ENCODE results near the gene TSBP1. TPM values are rescaled to one million over a fixed set of nuclear protein-coding genes. Genes with fewer than 3 reads are reported as not detected.

The TSBP1 gene
- total RNA-seq, 1 experiment from 2014 or later: not detected

DNA sequence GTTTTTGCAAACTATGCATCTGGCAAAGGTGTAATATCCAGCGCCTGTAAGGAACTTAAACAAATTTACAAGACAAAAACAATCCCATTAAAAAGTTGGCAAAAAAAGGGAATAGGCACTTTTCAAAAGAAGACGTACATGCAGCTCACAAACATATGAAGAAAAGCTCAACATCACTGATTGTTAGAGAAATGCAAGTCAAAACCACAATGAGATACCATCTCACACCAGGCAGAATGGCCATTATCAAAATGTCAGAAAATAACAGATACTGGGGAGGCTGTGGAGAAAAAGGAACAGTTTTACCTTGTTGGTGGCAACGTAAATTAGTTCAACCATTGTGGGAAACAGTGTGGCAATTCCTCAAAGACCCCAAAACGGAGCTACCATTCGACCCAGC lies 54.2 kb downstream of the TSBP1 start:
- no peak overlapping the region for H3K14ac ChIP-seq (ENCODE audit: insufficient read depth, low read length)
- no peak overlapping the region for H4K5ac ChIP-seq (ENCODE audit: insufficient read length, low read depth, low read length)
- H3K79me1 ChIP-seq (ENCODE audit: insufficient read depth, low read depth, low read length, poor library complexity, severe bottlenecking): no peaks in the 10 kb centered on the region
- no peaks in the 10 kb centered on the region for H3K27me3 ChIP-seq (ENCODE audit: insufficient read depth, low read length)
- no peaks in the 10 kb centered on the region for H3K4me1 ChIP-seq (ENCODE audit: insufficient read depth, low read length)
- H3K56ac ChIP-seq (ENCODE audit: insufficient read length, low read depth, low read length): no peak overlapping the region
- H3K23me2 ChIP-seq (ENCODE audit: insufficient read length, low read depth, low read length, poor library complexity, severe bottlenecking): no peaks in the 10 kb centered on the region
- TF ChIP-seq, protein P1, sequence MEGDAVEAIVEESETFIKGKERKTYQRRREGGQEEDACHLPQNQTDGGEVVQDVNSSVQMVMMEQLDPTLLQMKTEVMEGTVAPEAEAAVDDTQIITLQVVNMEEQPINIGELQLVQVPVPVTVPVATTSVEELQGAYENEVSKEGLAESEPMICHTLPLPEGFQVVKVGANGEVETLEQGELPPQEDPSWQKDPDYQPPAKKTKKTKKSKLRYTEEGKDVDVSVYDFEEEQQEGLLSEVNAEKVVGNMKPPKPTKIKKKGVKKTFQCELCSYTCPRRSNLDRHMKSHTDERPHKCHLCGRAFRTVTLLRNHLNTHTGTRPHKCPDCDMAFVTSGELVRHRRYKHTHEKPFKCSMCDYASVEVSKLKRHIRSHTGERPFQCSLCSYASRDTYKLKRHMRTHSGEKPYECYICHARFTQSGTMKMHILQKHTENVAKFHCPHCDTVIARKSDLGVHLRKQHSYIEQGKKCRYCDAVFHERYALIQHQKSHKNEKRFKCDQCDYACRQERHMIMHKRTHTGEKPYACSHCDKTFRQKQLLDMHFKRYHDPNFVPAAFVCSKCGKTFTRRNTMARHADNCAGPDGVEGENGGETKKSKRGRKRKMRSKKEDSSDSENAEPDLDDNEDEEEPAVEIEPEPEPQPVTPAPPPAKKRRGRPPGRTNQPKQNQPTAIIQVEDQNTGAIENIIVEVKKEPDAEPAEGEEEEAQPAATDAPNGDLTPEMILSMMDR (conservative IDR thresholded peaks at IDR 0.05): no peak
- H4K8ac ChIP-seq (replicated peaks; ENCODE audit: insufficient read length, low read depth, low read length): no peak overlapping the region
- H2AK5ac ChIP-seq (ENCODE audit: insufficient read length, low read length): no peak overlapping the region
- no peak overlapping the region for H2BK15ac ChIP-seq (ENCODE audit: low read depth, low read length)
- H3T11ph ChIP-seq (ENCODE audit: low read length): no peak overlapping the region
- no peak overlapping the region for H2AFZ ChIP-seq (ENCODE audit: low read length)
- no peak overlapping the region for H3K27ac ChIP-seq (ENCODE audit: insufficient read length, low read depth, low read length)
- H2BK5ac ChIP-seq (ENCODE audit: insufficient read length, low read length): no peak overlapping the region
- H3K27ac Mint-ChIP-seq: no peak overlapping the region
- no peak overlapping the region for H3K23ac ChIP-seq (ENCODE audit: insufficient read length, low read depth, low read length)
- no peak overlapping the region for H3K4me3 Mint-ChIP-seq
- no peaks in the 10 kb centered on the region for H4K20me1 ChIP-seq (ENCODE audit: control insufficient read depth, insufficient read depth, insufficient read length)
- DNase-seq: no peak
- H3K4me2 ChIP-seq (ENCODE audit: insufficient read depth, insufficient read length, low read length): no peak overlapping the region
- H4K91ac ChIP-seq (ENCODE audit: insufficient read length, low read depth, low read length): no peak overlapping the region
- peaks cover 20 to 40% of the 10 kb centered on the region in 2 experiments for H3K4me1 Mint-ChIP-seq
- no peaks in the 10 kb centered on the region for H3K79me2 ChIP-seq (ENCODE audit: insufficient read depth, low read length)
- H2BK12ac ChIP-seq (ENCODE audit: insufficient read length, low read depth, low read length): no peak overlapping the region
- no peak overlapping the region for H2BK20ac ChIP-seq (ENCODE audit: low read depth, low read length, poor library complexity, severe bottlenecking)
- no peaks in the 10 kb centered on the region for H3K9me3 Mint-ChIP-seq
- no peak overlapping the region for H3K9ac ChIP-seq (ENCODE audit: extremely low read depth, insufficient read length, low read length)
- no peaks in the 10 kb centered on the region; the same call in 1 of the 2 replicates for H3K27me3 Mint-ChIP-seq (ENCODE audit: low read depth)
- no peak overlapping the region for H3K18ac ChIP-seq (ENCODE audit: insufficient read length, low read depth, low read length)
- H3K9me3 ChIP-seq (ENCODE audit: control insufficient read depth, low read depth, low read length): no peaks in the 10 kb centered on the region
- no peak overlapping the region for H2BK120ac ChIP-seq (ENCODE audit: low read depth, low read length, poor library complexity, severe bottlenecking)
- no CpG with 5 or more reads among the region's 5 CpGs for WGBS (ENCODE audit: extremely low coverage, insufficient read length, low lambda C conversion rate)
- no peak overlapping the region for H3K4ac ChIP-seq (ENCODE audit: low read depth, low read length)
- H3K36me3 Mint-ChIP-seq (ENCODE audit: insufficient read depth in 1 of 3, low read depth in 3 of 3): no peaks in the 10 kb centered on the region

Data from H9 (cell line).